Activated CD8-positive, alpha-beta memory T cell treated with anti-CD3 and anti-CD28 coated beads, Interleukin-2, amount 50 U/mL, for 1 hour (primary cell): Measurements from ENCODE around the gene SPATS2.
"Not testable (repeated sequence)": the region's sequence is repeated elsewhere in the genome, so short reads cannot be mapped to it uniquely, and the experiment has no call there.

Experiments
- DNase-seq: peaks from one replicate; pipeline ENCODE4 v3.0.0-alpha.2; 2020; ENCODE audit errors: extremely low read depth

The SPATS2 gene

DNA sequence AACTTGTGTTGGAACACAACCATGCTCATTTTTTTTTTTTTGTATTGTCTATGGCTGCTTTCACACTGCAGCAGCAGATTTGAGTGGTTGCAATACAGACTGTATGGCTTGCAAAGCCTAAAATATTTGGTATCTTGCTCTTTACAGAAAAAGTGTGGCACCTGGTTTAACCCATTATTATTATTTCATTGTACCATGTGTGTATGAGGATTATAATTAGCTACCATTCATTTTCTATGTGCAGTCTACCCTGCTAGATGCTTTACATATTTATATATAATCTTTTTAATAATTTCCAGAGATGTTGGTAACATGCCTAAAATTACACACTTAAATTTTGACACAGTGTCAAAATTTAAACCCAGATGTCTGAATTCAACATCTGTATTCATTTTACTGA lies 37.7 kb downstream of the SPATS2 start:
- DNase-seq = no peak

- DNase-seq = no peak
These were observed 43.6 kb downstream of the SPATS2 start for GRCh38 chr12:49410818-49411217.

DNA sequence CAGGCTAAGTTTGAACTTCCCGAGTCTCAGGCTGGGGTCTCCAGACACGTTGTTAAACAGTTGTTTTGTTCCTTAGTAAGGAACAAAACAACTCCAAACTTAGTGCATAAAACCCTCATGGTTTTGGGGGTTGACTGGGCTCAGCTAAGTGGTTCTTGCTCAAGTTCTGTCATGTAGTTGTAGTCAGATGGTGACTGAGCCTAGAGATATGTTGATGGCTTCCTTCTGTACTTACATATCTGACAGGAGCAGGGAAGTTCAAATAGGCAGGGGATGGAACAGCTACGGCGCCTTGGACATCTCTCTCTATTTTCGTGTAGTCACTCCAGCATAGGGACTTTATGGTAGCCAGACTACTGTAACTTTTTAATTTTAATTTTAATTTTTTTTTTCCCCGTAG lies 45.7 kb downstream of the SPATS2 start:
- no peak for DNase-seq

GRCh38 chr12:49413796-49414195 lies 46.5 kb downstream of the SPATS2 start:
- DNase-seq = no peak

DNA sequence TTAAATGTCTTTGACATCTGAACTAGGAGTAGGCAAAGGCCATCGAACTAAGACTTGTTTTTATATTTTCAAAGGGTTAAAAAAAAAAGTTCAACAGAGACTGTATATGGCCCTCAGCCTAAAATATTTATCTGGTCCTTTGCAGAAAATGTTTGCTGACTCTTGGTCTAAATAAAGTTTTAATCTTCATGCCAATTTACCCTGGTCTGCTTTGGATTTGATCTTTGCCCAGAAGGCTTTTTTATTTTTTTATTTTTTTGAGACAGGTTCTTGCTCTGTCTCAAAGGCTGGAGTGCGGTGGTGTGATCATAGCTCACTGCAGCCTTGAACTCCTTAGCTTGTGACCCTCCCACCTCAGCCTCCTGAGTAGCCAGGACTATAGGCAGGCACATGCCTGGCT lies 47.1 kb downstream of the SPATS2 start:
- DNase-seq = no peak

- DNase-seq = no peak
These were observed 48.3 kb downstream of the SPATS2 start for GRCh38 chr12:49415521-49415970.

- no peak for DNase-seq
These were observed 49.6 kb downstream of the SPATS2 start for GRCh38 chr12:49416892-49417291.

GRCh38 chr12:49417558-49417957 lies 50.3 kb downstream of the SPATS2 start:
- DNase-seq = no peak

- DNase-seq = no peak
These were observed 53.3 kb downstream of the SPATS2 start for GRCh38 chr12:49420556-49420955.

GRCh38 chr12:49422114-49422513 lies 54.9 kb downstream of the SPATS2 start:
- no peak for DNase-seq

GRCh38 chr12:49428793-49429192 lies 61.5 kb downstream of the SPATS2 start:
- DNase-seq = no peak

- no peak for DNase-seq
These were observed 65.4 kb downstream of the SPATS2 start for GRCh38 chr12:49432616-49433015.

DNA sequence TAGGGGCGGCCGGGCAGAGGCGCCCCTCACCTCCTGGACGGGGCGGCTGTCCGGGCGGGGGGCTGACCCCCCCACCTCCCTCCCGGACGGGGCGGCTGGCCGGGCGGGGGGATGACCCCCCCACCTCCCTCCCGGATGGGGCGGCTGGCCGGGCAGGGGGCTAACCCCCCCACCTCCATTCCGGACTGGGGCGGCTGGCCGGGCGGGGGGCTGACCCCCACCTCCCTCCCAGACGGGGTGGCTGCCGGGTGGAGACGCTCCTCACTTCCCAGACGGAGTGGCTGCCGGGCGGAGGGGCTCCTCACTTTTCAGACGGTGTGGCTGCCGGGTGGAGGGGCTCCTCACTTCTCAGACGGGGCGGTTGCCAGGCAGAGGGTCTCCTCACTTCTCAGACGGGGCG lies 69.5 kb downstream of the SPATS2 start:
- DNase-seq = not testable (repeated sequence)

DNA sequence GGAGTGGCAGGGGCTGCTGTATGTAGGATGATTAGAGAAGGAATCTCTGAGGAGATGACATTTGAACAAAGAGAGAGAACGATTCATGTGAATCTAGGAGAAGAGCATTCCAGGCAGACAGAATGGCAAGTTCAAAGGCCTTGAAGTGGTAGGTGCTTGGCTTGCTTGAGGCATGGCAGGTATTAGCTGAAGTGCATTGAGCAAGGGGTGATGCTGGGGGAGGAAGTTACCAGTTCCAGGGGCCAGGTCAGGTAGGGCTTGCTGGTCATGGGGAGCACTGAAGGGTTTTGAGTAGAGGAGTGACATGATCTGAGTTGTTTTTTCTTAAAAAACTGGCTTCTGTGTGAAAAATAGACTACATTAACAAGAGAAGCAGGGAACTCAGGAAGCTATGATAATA lies 71.8 kb downstream of the SPATS2 start:
- no peak for DNase-seq

DNA sequence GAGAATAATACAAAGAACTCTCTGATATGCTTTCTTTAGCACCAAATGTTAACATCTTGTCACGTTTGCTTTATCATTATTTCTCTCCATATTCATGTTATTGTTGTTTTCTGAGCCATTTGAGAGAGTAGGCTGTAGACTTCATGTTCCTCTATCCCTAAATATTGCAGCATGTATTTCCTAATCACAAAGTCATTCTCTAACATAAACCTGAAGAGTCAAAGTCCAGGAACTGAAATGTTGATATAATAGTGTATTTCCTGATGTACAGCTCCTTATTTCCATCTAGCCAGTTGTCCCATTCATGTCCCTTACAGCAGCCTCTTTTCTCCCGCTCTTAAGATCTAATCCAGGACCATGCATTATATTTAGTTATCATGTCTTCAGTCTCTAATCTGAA lies 72.8 kb downstream of the SPATS2 start:
- DNase-seq = no peak

GRCh38 chr12:49442915-49443314 lies 75.7 kb downstream of the SPATS2 start:
- no peak for DNase-seq

DNA sequence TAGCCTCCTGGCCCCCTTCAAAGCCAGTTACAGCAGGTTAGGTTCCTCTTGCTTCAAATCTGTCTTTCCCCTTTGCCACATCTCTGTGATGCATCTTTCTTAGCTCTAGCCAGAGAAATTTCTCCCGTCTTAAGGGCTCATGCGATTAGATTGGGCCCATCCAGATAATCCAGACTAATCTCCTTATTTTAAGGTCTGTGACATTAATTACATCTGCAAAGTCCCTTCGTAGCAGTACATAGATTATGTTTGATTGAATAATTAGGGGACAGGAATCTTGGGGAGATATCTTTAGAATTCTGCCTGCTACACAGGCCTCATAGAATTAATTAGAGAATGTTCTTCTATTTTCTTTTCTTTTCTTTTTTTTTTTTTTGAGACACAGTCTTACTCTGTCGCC lies 79.3 kb downstream of the SPATS2 start:
- no peak for DNase-seq

GRCh38 chr12:49448858-49449257 lies 81.6 kb downstream of the SPATS2 start:
- DNase-seq = no peak

- no peak for DNase-seq
These were observed 84.4 kb downstream of the SPATS2 start for GRCh38 chr12:49451468-49452259.

GRCh38 chr12:49455501-49455900 lies 88.2 kb downstream of the SPATS2 start:
- no peak for DNase-seq

- DNase-seq = no peak
These were observed 88.9 kb downstream of the SPATS2 start for GRCh38 chr12:49456131-49456679.

DNA sequence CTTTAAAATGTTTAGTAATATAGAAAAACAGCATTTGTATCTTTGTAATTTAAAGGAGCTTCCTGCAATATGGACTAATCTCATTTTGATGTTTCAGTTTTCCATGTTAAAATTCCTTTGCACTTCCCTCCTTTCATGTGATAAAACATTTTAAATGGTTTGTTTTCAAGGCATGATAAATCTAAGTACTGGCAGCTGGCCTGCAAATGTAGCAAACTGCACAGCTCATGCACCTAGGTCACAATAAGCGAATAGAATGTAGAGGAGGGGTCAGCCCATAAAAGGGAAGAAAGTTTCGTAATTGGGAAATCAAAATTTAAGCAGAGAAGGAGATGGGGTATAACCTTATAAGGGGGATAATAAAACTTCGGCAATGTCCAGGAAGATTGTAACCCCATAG lies 91.6 kb downstream of the SPATS2 start:
- no peak for DNase-seq

DNA sequence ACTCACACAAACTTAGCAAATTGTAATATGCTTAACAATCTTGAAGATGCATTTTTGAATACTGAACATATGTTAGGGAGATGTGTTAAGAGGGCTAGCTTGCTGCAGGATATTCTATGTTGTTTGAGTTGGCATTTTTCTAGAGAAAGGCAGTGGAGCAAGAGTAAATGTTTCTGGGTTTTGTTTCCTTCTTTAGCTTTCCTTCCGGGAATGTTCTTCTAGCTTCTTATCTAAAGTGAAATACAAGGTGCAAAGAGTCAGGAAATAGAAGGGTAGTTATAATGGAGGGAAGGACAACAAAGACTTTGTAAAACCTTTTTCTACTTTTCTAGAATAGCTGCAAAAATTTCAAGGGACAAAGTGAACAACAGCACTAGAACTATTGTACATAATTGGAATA lies 94.0 kb downstream of the SPATS2 start:
- DNase-seq = no peak
